ENCODE data around the gene COL1A1.

DNA sequence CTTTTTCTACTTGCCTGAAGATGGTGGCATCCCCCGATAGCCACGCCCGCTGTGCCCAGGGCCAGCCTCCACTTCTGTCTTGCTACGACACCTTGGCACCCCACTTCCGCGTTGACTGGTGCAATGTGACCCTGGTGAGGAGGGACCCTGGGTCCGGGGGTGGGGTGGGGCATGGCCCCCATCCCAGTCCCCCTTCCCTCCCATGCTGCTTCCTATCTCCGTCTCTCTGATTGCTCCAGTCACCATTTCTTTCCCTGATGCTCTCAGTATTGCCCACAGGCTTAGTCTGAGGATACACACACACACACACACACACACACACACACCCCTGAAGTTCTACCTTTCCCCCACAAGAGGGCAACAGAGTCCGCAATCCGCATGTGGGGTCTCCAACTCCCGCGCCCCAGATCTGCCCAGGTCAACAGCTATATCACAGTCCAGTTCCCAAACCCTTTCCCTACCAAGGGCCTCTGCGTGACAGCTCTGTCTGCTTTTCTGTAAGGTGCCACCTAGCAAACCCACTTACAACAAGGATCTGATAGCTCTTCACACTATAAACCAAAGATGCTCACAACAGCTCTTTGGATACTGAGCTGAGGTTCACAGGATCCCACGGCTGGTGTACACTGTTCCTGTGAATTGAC is 32.2 kb downstream of the COL1A1 start:
- TF ChIP-seq, protein P1, sequence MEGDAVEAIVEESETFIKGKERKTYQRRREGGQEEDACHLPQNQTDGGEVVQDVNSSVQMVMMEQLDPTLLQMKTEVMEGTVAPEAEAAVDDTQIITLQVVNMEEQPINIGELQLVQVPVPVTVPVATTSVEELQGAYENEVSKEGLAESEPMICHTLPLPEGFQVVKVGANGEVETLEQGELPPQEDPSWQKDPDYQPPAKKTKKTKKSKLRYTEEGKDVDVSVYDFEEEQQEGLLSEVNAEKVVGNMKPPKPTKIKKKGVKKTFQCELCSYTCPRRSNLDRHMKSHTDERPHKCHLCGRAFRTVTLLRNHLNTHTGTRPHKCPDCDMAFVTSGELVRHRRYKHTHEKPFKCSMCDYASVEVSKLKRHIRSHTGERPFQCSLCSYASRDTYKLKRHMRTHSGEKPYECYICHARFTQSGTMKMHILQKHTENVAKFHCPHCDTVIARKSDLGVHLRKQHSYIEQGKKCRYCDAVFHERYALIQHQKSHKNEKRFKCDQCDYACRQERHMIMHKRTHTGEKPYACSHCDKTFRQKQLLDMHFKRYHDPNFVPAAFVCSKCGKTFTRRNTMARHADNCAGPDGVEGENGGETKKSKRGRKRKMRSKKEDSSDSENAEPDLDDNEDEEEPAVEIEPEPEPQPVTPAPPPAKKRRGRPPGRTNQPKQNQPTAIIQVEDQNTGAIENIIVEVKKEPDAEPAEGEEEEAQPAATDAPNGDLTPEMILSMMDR (IDR thresholded peaks at IDR 0.05), result peak; percentile 43 to 99 (median 68)
- TF ChIP-seq POLR2A (IDR thresholded peaks at IDR 0.05), result no peak

Measured in body of pancreas (tissue), 4 donors.